ENCODE data around the gene KRT75. TPM values are rescaled to one million over a fixed set of nuclear protein-coding genes. Genes with fewer than 3 reads are reported as not detected.

KRT75 gene
- total and polyA plus RNA-seq, 10 donors = not detected

DNA sequence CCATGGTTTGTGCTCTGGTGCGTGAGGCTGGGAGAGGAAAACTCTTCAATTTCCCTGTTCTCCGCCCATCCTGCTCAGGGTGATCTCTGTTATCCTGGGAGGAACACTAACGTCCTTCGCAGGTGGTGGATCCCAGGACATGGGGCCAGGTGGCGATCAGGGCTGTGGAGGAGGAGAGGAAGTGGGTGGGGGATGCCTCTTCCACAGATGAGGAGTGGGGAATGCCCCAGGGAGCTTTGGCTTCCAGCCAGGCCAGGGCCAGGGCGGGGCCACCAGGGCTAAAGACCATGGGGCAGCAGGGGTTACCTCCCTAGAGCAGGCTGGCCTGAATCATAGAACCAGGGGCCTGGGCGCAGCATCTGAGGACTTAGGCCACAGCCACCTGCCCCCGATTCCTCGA, 3.3 kb upstream of the KRT75 start:
- TF ChIP-seq POLR2A (IDR thresholded peaks at IDR 0.05) (no peak), POLR2AphosphoS5 (IDR thresholded peaks at IDR 0.05) (no peak)
- TF ChIP-seq, protein P1, sequence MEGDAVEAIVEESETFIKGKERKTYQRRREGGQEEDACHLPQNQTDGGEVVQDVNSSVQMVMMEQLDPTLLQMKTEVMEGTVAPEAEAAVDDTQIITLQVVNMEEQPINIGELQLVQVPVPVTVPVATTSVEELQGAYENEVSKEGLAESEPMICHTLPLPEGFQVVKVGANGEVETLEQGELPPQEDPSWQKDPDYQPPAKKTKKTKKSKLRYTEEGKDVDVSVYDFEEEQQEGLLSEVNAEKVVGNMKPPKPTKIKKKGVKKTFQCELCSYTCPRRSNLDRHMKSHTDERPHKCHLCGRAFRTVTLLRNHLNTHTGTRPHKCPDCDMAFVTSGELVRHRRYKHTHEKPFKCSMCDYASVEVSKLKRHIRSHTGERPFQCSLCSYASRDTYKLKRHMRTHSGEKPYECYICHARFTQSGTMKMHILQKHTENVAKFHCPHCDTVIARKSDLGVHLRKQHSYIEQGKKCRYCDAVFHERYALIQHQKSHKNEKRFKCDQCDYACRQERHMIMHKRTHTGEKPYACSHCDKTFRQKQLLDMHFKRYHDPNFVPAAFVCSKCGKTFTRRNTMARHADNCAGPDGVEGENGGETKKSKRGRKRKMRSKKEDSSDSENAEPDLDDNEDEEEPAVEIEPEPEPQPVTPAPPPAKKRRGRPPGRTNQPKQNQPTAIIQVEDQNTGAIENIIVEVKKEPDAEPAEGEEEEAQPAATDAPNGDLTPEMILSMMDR (IDR thresholded peaks at IDR 0.05 in 8 of 11, conservative IDR thresholded peaks at IDR 0.05 in 3 of 11) = no peak
- Histone ChIP-seq H3K27ac (no peak overlapping the region), H3K9me3 (no peaks in the 10 kb centered on the region), H3K27me3 (replicated peaks in 1 of 7) (peaks cover 0 to 53% (median 0%) of the 10 kb centered on the region in 7 donors), H3K4me1 (no peaks in the 10 kb centered on the region), H3K4me3 (no peak overlapping the region), H3K36me3 (no peaks in the 10 kb centered on the region)
- intact Hi-C loops (cut with DNase I; ENCODE audit: low total_unique reads) = no loop called here
- no peak for DNase-seq
- 67 to 73% (median 69%) methylated on average over 9 of the region's 9 CpGs for WGBS, 5 donors

DNA sequence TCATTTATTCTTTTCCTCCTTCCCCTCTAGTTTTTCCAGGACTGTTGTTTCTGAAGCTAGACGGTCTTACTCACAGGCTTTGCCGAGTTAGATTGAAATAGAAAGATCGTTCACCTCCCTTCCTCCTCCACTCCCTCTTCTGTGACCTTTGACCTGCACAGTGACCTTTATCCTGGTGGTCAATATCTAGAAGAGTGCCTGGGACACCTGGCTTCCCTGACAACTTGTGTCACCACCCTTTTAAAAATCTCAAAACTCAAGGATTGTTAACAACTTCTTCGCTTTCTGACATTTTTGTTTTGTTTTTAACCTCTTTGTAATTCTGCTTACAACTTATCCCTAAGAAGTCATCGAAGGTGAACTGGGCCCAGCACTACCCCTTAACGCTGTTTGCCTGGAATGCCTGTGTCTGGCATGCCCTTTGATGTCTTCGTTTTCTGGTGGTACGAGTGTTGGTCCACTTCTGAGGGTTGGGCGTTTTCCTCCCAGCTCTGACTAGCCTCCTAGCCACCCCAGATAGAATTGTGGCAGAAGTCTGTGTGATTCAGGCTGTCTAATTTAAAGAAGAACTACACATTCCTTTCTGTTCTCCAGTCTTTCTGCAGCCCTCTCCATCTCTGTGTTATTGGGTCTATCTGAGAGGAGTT, 2.8 kb upstream of the KRT75 start:
- no peaks in the 10 kb centered on the region for H3K36me3 ChIP-seq
- DNase-seq = no peak
- H3K4me1 ChIP-seq = no peaks in the 10 kb centered on the region
- no peak overlapping the region for H3K4me3 ChIP-seq
- H3K9me3 ChIP-seq = no peaks in the 10 kb centered on the region
- peaks cover 0 to 49% (median 0%) of the 10 kb centered on the region in 7 donors for H3K27me3 ChIP-seq (replicated peaks in 1 of 7)
- TF ChIP-seq, protein P1 (IDR thresholded peaks at IDR 0.05 in 8 of 11, conservative IDR thresholded peaks at IDR 0.05 in 3 of 11) = no peak
- TF ChIP-seq POLR2A (IDR thresholded peaks at IDR 0.05) = no peak
- TF ChIP-seq POLR2AphosphoS5 (IDR thresholded peaks at IDR 0.05) = no peak
- 71 to 80% (median 75%) methylated on average over 9 of the region's 9 CpGs for WGBS, 5 donors
- intact Hi-C loops (cut with DNase I; ENCODE audit: low total_unique reads) = no loop called here
- H3K27ac ChIP-seq = no peak overlapping the region

- no peak overlapping the region for H3K27ac ChIP-seq
- 58 to 68% (median 62%) methylated on average over 9 of the region's 9 CpGs for WGBS, 5 donors
- no peaks in the 10 kb centered on the region for H3K4me1 ChIP-seq
- no peaks in the 10 kb centered on the region for H3K36me3 ChIP-seq
- TF ChIP-seq POLR2A (IDR thresholded peaks at IDR 0.05) = no peak
- TF ChIP-seq POLR2AphosphoS5 (IDR thresholded peaks at IDR 0.05) = no peak
- no peak for DNase-seq
- no peak overlapping the region for H3K4me3 ChIP-seq
- intact Hi-C loops (cut with DNase I; ENCODE audit: low total_unique reads) = no loop called here
- H3K27me3 ChIP-seq (replicated peaks in 1 of 7) = peaks cover 0 to 49% (median 0%) of the 10 kb centered on the region in 7 donors
- no peaks in the 10 kb centered on the region for H3K9me3 ChIP-seq
Observed at GRCh38 chr12:52436000-52436827, 2.0 kb upstream of the KRT75 start.

GRCh38 chr12:52435659-52435999, 1.5 kb upstream of the KRT75 start:
- no peak for DNase-seq
- intact Hi-C loops (cut with DNase I; ENCODE audit: low total_unique reads) = no loop called here
- Histone ChIP-seq H3K9me3 (no peaks in the 10 kb centered on the region), H3K27me3 (replicated peaks in 1 of 7) (peaks cover 0 to 50% (median 0%) of the 10 kb centered on the region in 7 donors), H3K4me3 (no peak overlapping the region), H3K4me1 (no peaks in the 10 kb centered on the region), H3K27ac (no peak overlapping the region), H3K36me3 (no peaks in the 10 kb centered on the region)
- no peak for TF ChIP-seq POLR2A (IDR thresholded peaks at IDR 0.05)
- TF ChIP-seq, protein P1 (IDR thresholded peaks at IDR 0.05 in 8 of 11, conservative IDR thresholded peaks at IDR 0.05 in 3 of 11) = no peak
- no peak for TF ChIP-seq POLR2AphosphoS5 (IDR thresholded peaks at IDR 0.05)
- WGBS, 5 donors = 87 to 92% (median 91%) methylated on average over 6 of the region's 6 CpGs
